ENCODE measurements around the gene ARHGAP26. TPM values are rescaled to one million over a fixed set of nuclear protein-coding genes. Genes with fewer than 3 reads are reported as not detected.
A peak's percentile ranks its signal among the peaks of the same experiment; 100 is the strongest.

Gene ARHGAP26
- polyA plus RNA-seq, 4 donors, result 7.6 to 31.7 (median 11.5) TPM

GRCh38 chr5:142894749-142895148, 124.6 kb downstream of the ARHGAP26 start:
- peaks cover 3 to 6% (median 5%) of the 10 kb centered on the region in 3 donors for H3K36me3 ChIP-seq (ENCODE audit: control insufficient read depth in 3 of 3, insufficient read depth in 2 of 3, low read depth in 1 of 3, low read length in 3 of 3)
- 96 to 100% (median 98%) methylated on average over 1 of the region's 1 CpG for WGBS, 3 donors
- FAIRE-seq (no peak), DNase-seq (peak in 1 of 2 donors; percentile 67)
- H3K4me3 ChIP-seq (ENCODE audit: low read depth in 1 of 3, low read length in 3 of 3), result no peak overlapping the region
- no peak overlapping the region for H3K27ac ChIP-seq (ENCODE audit: low read depth in 1 of 3, low read length in 2 of 3)
- peaks cover 0 to 2% (median 0%) of the 10 kb centered on the region in 3 donors for H3K4me1 ChIP-seq (ENCODE audit: control insufficient read depth in 3 of 3, insufficient read depth in 2 of 3, low read depth in 1 of 3, low read length in 2 of 3)
- H3K27me3 ChIP-seq (ENCODE audit: control insufficient read depth in 3 of 3, insufficient read depth in 3 of 3, low read length in 3 of 3), result no peaks in the 10 kb centered on the region
- H3K9me3 ChIP-seq (ENCODE audit: control insufficient read depth in 2 of 2, insufficient read depth in 1 of 2, low read depth in 1 of 2, low read length in 1 of 2), result no peaks in the 10 kb centered on the region

- H3K9me3 ChIP-seq (ENCODE audit: control insufficient read depth in 2 of 2, insufficient read depth in 1 of 2, low read depth in 1 of 2, low read length in 1 of 2), result no peaks in the 10 kb centered on the region
- 74 to 91% (median 90%) methylated on average over 2 of the region's 2 CpGs for whole genome bisulfite sequencing, 3 donors
- no peaks in the 10 kb centered on the region for H3K27me3 ChIP-seq (ENCODE audit: control insufficient read depth in 3 of 3, insufficient read depth in 3 of 3, low read length in 3 of 3)
- H3K27ac ChIP-seq (ENCODE audit: low read depth in 1 of 3, low read length in 2 of 3), result no peak overlapping the region
- peaks cover 3 to 7% (median 6%) of the 10 kb centered on the region in 3 donors for H3K36me3 ChIP-seq (ENCODE audit: control insufficient read depth in 3 of 3, insufficient read depth in 2 of 3, low read depth in 1 of 3, low read length in 3 of 3)
- no peak overlapping the region for H3K4me3 ChIP-seq (ENCODE audit: low read depth in 1 of 3, low read length in 3 of 3)
- DNase-seq (no peak), FAIRE-seq (no peak)
- peaks cover 2 to 3% (median 2%) of the 10 kb centered on the region in 3 donors for H3K4me1 ChIP-seq (ENCODE audit: control insufficient read depth in 3 of 3, insufficient read depth in 2 of 3, low read depth in 1 of 3, low read length in 2 of 3)
These were observed 126.3 kb downstream of the ARHGAP26 start for GRCh38 chr5:142896325-142897007.

GRCh38 chr5:142897328-142897727, 127.2 kb downstream of the ARHGAP26 start:
- H3K4me1 ChIP-seq (ENCODE audit: control insufficient read depth in 3 of 3, insufficient read depth in 2 of 3, low read depth in 1 of 3, low read length in 2 of 3), result peaks cover 2 to 9% (median 7%) of the 10 kb centered on the region in 3 donors
- FAIRE-seq (no peak), DNase-seq (no peak)
- 80 to 90% (median 82%) methylated on average over 4 of the region's 4 CpGs for WGBS, 3 donors
- H3K9me3 ChIP-seq (ENCODE audit: control insufficient read depth in 2 of 2, insufficient read depth in 1 of 2, low read depth in 1 of 2, low read length in 1 of 2), result no peaks in the 10 kb centered on the region
- peaks cover 3 to 12% (median 10%) of the 10 kb centered on the region in 3 donors for H3K36me3 ChIP-seq (ENCODE audit: control insufficient read depth in 3 of 3, insufficient read depth in 2 of 3, low read depth in 1 of 3, low read length in 3 of 3)
- H3K27ac ChIP-seq (ENCODE audit: low read depth in 1 of 3, low read length in 2 of 3), result no peak overlapping the region
- H3K4me3 ChIP-seq (ENCODE audit: low read depth in 1 of 3, low read length in 3 of 3), result no peak overlapping the region
- no peaks in the 10 kb centered on the region for H3K27me3 ChIP-seq (ENCODE audit: control insufficient read depth in 3 of 3, insufficient read depth in 3 of 3, low read length in 3 of 3)

DNA sequence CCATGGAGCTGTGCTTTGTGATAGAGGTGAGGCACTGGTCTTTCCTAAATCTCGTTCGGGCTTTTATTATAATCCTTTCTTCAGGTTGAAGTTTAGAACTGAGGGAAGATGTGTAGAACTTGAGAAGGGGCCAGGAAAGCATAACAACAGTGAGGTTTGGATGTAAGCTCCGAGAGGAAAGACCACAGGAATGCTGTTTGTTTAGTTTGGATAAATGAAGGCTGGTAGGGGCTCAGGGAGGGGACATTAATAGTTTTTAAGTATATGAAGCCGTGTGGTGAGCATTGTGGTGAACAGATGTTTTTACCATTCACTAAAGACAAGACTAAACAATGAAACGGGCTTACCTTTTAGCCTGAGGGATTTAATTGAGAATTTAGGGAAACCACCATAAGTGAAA, 130.8 kb downstream of the ARHGAP26 start:
- FAIRE-seq (no peak), DNase-seq (no peak)
- peaks cover 0 to 9% (median 7%) of the 10 kb centered on the region in 3 donors for H3K4me1 ChIP-seq (ENCODE audit: control insufficient read depth in 3 of 3, insufficient read depth in 2 of 3, low read depth in 1 of 3, low read length in 2 of 3)
- no peaks in the 10 kb centered on the region for H3K9me3 ChIP-seq (ENCODE audit: control insufficient read depth in 2 of 2, insufficient read depth in 1 of 2, low read depth in 1 of 2, low read length in 1 of 2)
- 72 to 86% (median 85%) methylated on average over 5 of the region's 5 CpGs for WGBS, 3 donors
- H3K27ac ChIP-seq (ENCODE audit: low read depth in 1 of 3, low read length in 2 of 3), result no peak overlapping the region
- H3K27me3 ChIP-seq (ENCODE audit: control insufficient read depth in 3 of 3, insufficient read depth in 3 of 3, low read length in 3 of 3), result no peaks in the 10 kb centered on the region
- H3K36me3 ChIP-seq (ENCODE audit: control insufficient read depth in 3 of 3, insufficient read depth in 2 of 3, low read depth in 1 of 3, low read length in 3 of 3), result peaks cover 6 to 25% (median 18%) of the 10 kb centered on the region in 3 donors
- H3K4me3 ChIP-seq (ENCODE audit: low read depth in 1 of 3, low read length in 3 of 3), result no peak overlapping the region

GRCh38 chr5:142901476-142902185, 131.5 kb downstream of the ARHGAP26 start:
- peaks cover 6 to 25% (median 21%) of the 10 kb centered on the region in 3 donors for H3K36me3 ChIP-seq (ENCODE audit: control insufficient read depth in 3 of 3, insufficient read depth in 2 of 3, low read depth in 1 of 3, low read length in 3 of 3)

DNA sequence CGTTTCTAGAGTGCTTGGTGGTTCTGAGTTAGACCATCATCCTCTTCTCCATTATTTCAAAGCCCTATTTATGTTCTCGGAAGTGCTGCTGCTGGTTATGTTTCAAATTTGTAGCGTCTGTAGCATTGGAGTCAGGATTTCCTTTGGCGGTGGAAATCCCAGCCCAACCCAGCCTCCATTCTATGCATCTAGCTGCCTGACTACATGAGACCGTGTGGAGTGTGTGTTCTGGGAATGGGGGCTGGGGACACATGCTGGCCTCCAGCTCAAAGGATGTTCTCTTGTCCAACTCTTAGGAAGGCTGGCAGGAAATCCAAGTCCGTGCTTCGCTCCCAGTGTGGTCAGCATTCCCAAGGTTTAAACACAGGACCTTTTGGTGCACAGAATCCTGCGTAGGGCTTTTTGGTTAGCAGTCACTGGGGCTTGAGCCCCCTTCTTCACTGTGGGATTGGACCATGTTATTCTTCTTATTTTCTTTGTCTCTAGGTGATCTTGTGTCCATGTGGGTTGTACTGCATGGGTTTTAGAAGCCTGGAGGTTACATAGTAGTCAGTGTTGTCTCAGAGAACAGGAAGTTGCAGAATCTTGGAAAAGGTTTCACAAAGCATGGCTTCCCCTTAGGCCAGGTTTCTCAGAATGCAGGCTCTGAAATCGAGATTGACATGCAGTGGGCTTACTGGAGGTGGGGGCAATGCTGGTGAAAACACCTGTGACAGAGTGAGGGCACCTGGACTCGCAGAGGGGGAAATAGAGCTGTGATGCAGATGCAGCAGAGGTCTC, 132.2 kb downstream of the ARHGAP26 start:
- WGBS, 3 donors, result 77 to 89% (median 84%) methylated on average over 10 of the region's 10 CpGs
- no peak for DNase-seq
- Histone ChIP-seq H3K36me3 (ENCODE audit: control insufficient read depth in 3 of 3, insufficient read depth in 2 of 3, low read depth in 1 of 3, low read length in 3 of 3) (peaks cover 6 to 30% (median 23%) of the 10 kb centered on the region in 3 donors), H3K9me3 (ENCODE audit: control insufficient read depth in 2 of 2, insufficient read depth in 1 of 2, low read depth in 1 of 2, low read length in 1 of 2) (no peaks in the 10 kb centered on the region), H3K4me1 (ENCODE audit: control insufficient read depth in 3 of 3, insufficient read depth in 2 of 3, low read depth in 1 of 3, low read length in 2 of 3) (peaks cover 0 to 9% (median 7%) of the 10 kb centered on the region in 3 donors), H3K27ac (ENCODE audit: low read depth in 1 of 3, low read length in 2 of 3) (peak overlapping the region in 1 of 3 donors; percentile 21), H3K4me3 (ENCODE audit: low read depth in 1 of 3, low read length in 3 of 3) (no peak overlapping the region), H3K27me3 (ENCODE audit: control insufficient read depth in 3 of 3, insufficient read depth in 3 of 3, low read length in 3 of 3) (no peaks in the 10 kb centered on the region)
- FAIRE-seq, result no peak

More at GRCh38 chr5:142901476-142902185, 131.5 kb downstream of the ARHGAP26 start:
- DNase-seq (peak in 1 of 2 donors; percentile 21), FAIRE-seq (no peak)
- Histone ChIP-seq H3K4me1 (ENCODE audit: control insufficient read depth in 3 of 3, insufficient read depth in 2 of 3, low read depth in 1 of 3, low read length in 2 of 3) (peaks cover 0 to 9% (median 7%) of the 10 kb centered on the region in 3 donors), H3K4me3 (ENCODE audit: low read depth in 1 of 3, low read length in 3 of 3) (no peak overlapping the region), H3K27me3 (ENCODE audit: control insufficient read depth in 3 of 3, insufficient read depth in 3 of 3, low read length in 3 of 3) (no peaks in the 10 kb centered on the region), H3K9me3 (ENCODE audit: control insufficient read depth in 2 of 2, insufficient read depth in 1 of 2, low read depth in 1 of 2, low read length in 1 of 2) (no peaks in the 10 kb centered on the region), H3K27ac (ENCODE audit: low read depth in 1 of 3, low read length in 2 of 3) (peak overlapping the region in 2 of 3 donors; percentile 21 to 27)
- 58 to 71% (median 63%) methylated on average over 3 of the region's 3 CpGs for WGBS, 3 donors

DNA sequence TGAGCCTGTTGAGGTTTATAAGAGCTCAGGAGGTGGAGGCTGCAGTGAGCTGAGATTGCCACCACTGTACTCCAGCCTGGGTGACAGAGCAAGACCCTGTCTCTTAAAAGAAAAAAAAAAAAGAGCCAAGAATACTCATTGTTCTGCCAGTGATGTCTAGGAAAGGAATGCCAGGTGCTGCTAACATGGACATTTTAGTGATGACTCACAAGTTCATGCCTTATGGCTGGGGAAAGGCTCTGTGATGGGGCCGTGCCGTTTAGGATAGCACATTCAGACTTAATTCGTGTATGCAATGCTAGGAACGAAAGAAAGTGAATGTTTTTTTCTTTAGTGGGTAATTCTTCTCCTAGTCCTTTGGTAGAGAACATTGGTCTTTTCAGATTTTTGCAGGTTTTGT, 134.2 kb downstream of the ARHGAP26 start:
- DNase-seq (no peak), FAIRE-seq (no peak)
- WGBS, 3 donors, result 92 to 94% (median 94%) methylated on average over 4 of the region's 4 CpGs
- Histone ChIP-seq H3K27me3 (ENCODE audit: control insufficient read depth in 3 of 3, insufficient read depth in 3 of 3, low read length in 3 of 3) (no peaks in the 10 kb centered on the region), H3K36me3 (ENCODE audit: control insufficient read depth in 3 of 3, insufficient read depth in 2 of 3, low read depth in 1 of 3, low read length in 3 of 3) (peaks cover 3 to 35% (median 21%) of the 10 kb centered on the region in 3 donors), H3K4me1 (ENCODE audit: control insufficient read depth in 3 of 3, insufficient read depth in 2 of 3, low read depth in 1 of 3, low read length in 2 of 3) (peaks cover 0 to 9% (median 7%) of the 10 kb centered on the region in 3 donors), H3K4me3 (ENCODE audit: low read depth in 1 of 3, low read length in 3 of 3) (no peak overlapping the region), H3K27ac (ENCODE audit: low read depth in 1 of 3, low read length in 2 of 3) (no peak overlapping the region), H3K9me3 (ENCODE audit: control insufficient read depth in 2 of 2, insufficient read depth in 1 of 2, low read depth in 1 of 2, low read length in 1 of 2) (no peaks in the 10 kb centered on the region)

- Histone ChIP-seq H3K27ac (ENCODE audit: low read depth in 1 of 3, low read length in 2 of 3) (no peak overlapping the region), H3K9me3 (ENCODE audit: control insufficient read depth in 2 of 2, insufficient read depth in 1 of 2, low read depth in 1 of 2, low read length in 1 of 2) (no peaks in the 10 kb centered on the region), H3K27me3 (ENCODE audit: control insufficient read depth in 3 of 3, insufficient read depth in 3 of 3, low read length in 3 of 3) (no peaks in the 10 kb centered on the region), H3K36me3 (ENCODE audit: control insufficient read depth in 3 of 3, insufficient read depth in 2 of 3, low read depth in 1 of 3, low read length in 3 of 3) (peaks cover 3 to 37% (median 21%) of the 10 kb centered on the region in 3 donors), H3K4me3 (ENCODE audit: low read depth in 1 of 3, low read length in 3 of 3) (no peak overlapping the region), H3K4me1 (ENCODE audit: control insufficient read depth in 3 of 3, insufficient read depth in 2 of 3, low read depth in 1 of 3, low read length in 2 of 3) (peaks cover 0 to 9% (median 7%) of the 10 kb centered on the region in 3 donors)
- DNase-seq (no peak), FAIRE-seq (no peak)
- 88 to 93% (median 90%) methylated on average over 2 of the region's 2 CpGs for WGBS, 3 donors
These were observed 135.2 kb downstream of the ARHGAP26 start for GRCh38 chr5:142905348-142905747.
